HEK293T (cell line): ENCODE data around the gene THOC7.

ENCODE experiments used
- BHLHE40 ChIP-seq: fragments of 450-650 bp; IDR thresholded peaks from 2 replicates; pipeline ENCODE4 v1.6.1; 2016; ENCODE audit warnings: mild to moderate bottlenecking, moderate library complexity, borderline replicate concordance
- ELF4 ChIP-seq: fragments of 450-650 bp; IDR thresholded peaks from 2 replicates; pipeline ENCODE4 v1.6.1; 2017; ENCODE audit warnings: antibody characterized with exemption
- FOXA1 ChIP-seq: fragments of 450-650 bp; IDR thresholded peaks from 2 replicates; pipeline ENCODE4 v1.6.1; 2016; ENCODE audit warnings: mild to moderate bottlenecking
- FOXK2 ChIP-seq: fragments of 450-650 bp; IDR thresholded peaks from 2 replicates; pipeline ENCODE4 v1.6.1; 2016; ENCODE audit warnings: mild to moderate bottlenecking
- FOXM1 ChIP-seq: fragments of 450-650 bp; IDR thresholded peaks from 2 replicates; pipeline ENCODE4 v1.6.1; 2017; ENCODE audit warnings: mild to moderate bottlenecking, borderline replicate concordance
- HDGF ChIP-seq: fragments of 450-650 bp; IDR thresholded peaks from 2 replicates; pipeline ENCODE4 v1.6.1; 2017; ENCODE audit warnings: antibody characterized with exemption, borderline replicate concordance
- L3MBTL2 ChIP-seq: fragments of 450-650 bp; conservative IDR thresholded peaks from 2 replicates; pipeline ENCODE4 v1.6.1; 2016; ENCODE audit warnings: mild to moderate bottlenecking
- LEF1 ChIP-seq: fragments of 450-650 bp; IDR thresholded peaks from 2 replicates; pipeline ENCODE4 v1.6.1; 2017; ENCODE audit warnings: mild to moderate bottlenecking, borderline replicate concordance
- NFRKB ChIP-seq: fragments of 450-650 bp; IDR thresholded peaks from 2 replicates; pipeline ENCODE4 v1.6.1; 2016; ENCODE audit warnings: mild to moderate bottlenecking, moderate library complexity
- SP1 ChIP-seq: fragments of 450-650 bp; IDR thresholded peaks from 2 replicates; pipeline ENCODE4 v1.6.1; 2017
- SUZ12 ChIP-seq: fragments of 450-650 bp; IDR thresholded peaks from 2 replicates; pipeline ENCODE4 v1.6.1; 2016; ENCODE audit warnings: mild to moderate bottlenecking
- ZNF384 ChIP-seq: fragments of 450-650 bp; IDR thresholded peaks from 2 replicates; pipeline ENCODE4 v1.6.1; 2016
- TF ChIP-seq, protein P1 (sequence below): fragments of 450-650 bp; IDR thresholded peaks from 2 replicates; pipeline ENCODE4 v1.6.1; 2016

DNA sequence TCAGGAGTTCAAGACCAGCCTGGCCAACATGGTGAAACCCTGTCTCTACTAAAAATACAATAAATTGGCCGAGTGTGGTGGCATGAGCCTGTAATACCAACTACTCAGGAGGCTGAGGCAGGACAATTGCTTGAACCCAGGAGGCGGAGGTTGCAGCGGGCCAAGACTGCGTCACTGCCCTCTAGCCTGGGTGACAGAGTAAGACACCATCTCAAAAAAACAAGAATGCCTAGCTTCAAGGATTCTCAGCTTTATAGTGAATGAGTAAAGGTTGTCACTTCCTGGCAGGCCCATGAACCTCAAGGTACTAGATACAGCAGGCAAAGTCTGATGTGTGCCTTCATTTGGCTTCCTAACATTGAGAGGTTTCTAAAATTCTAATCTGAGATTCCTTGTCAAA, 14.4 kb downstream of the THOC7 start:
- TF ChIP-seq SP1 (no peak), ELF4 (no peak), L3MBTL2 (no peak), LEF1 (no peak), NFRKB (no peak), ZNF384 (no peak), HDGF (no peak), BHLHE40 (no peak), FOXM1 (no peak), SUZ12 (no peak), FOXA1 (no peak), FOXK2 (no peak)
- TF ChIP-seq, protein P1, sequence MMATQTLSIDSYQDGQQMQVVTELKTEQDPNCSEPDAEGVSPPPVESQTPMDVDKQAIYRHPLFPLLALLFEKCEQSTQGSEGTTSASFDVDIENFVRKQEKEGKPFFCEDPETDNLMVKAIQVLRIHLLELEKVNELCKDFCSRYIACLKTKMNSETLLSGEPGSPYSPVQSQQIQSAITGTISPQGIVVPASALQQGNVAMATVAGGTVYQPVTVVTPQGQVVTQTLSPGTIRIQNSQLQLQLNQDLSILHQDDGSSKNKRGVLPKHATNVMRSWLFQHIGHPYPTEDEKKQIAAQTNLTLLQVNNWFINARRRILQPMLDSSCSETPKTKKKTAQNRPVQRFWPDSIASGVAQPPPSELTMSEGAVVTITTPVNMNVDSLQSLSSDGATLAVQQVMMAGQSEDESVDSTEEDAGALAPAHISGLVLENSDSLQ = no peak
